Heart right ventricle (tissue), 16 donors: ENCODE data around the gene FGFR4. TPM values are rescaled to one million over a fixed set of nuclear protein-coding genes. Genes with fewer than 3 reads are reported as not detected.

ENCODE experiments used
- ATAC-seq, 8 donors: fragments of 200-7000 bp; cut with Tn5 transposase; one replicate each; pipeline ENCODE4 v1.9.1; 2020; ENCODE audit warnings: mild to moderate bottlenecking in 8 of 8, moderate library complexity in 8 of 8, moderate number of reproducible peaks in 1 of 8
- DNase-seq, 2 donors: peaks; one replicate each; pipeline ENCODE4 v3.0.0-alpha.2; 2020
- H3K27ac ChIP-seq, 10 donors: fragments of 200-600 bp; sonication (generic) in 2 of 10; one replicate each; pipeline versions ENCODE4 v1.5.0 to v1.8.0; 2020 to 2022; ENCODE audit warnings: mild to moderate bottlenecking in 3 of 10
- H3K27me3 ChIP-seq, 7 donors: fragments of 200-600 bp; one replicate each; pipeline ENCODE4 v1.8.0; 2021 to 2022; ENCODE audit warnings: mild to moderate bottlenecking in 2 of 7
- H3K36me3 ChIP-seq, 9 donors: fragments of 200-600 bp; sonication (generic) in 1 of 9; one replicate each; pipeline versions ENCODE4 v1.5.0 to v1.8.0; 2020 to 2022; ENCODE audit warnings: mild to moderate bottlenecking in 2 of 9
- H3K4me1 ChIP-seq, 9 donors: fragments of 200-600 bp; sonication (generic) in 1 of 9; one replicate each; pipeline versions ENCODE4 v1.5.0 to v1.8.0; 2020 to 2022; ENCODE audit warnings: mild to moderate bottlenecking in 4 of 9
- H3K4me3 ChIP-seq, 10 donors: fragments of 200-600 bp; sonication (generic) in 2 of 10; one replicate each; pipeline versions ENCODE4 v1.5.0 to v1.8.0; 2020 to 2022; ENCODE audit warnings: mild to moderate bottlenecking in 7 of 10, moderate library complexity in 2 of 10
- H3K9me3 ChIP-seq, 11 donors: fragments of 200-600 bp in 10 of 11; sonication (generic) in 2 of 11; one replicate each; pipeline versions ENCODE4 v1.5.0 to v1.8.0; 2013 to 2022; ENCODE audit warnings: mild to moderate bottlenecking in 2 of 11, control low read depth in 1 of 11, moderate library complexity in 1 of 11
- CTCF ChIP-seq, 9 donors: fragments of 200-600 bp; sonication (generic) in 2 of 9; IDR thresholded peaks; one replicate each; pipeline versions ENCODE4 v1.5.0 to v1.8.0; 2021 to 2022; ENCODE audit warnings: antibody characterized with exemption in 9 of 9, mild to moderate bottlenecking in 5 of 9, moderate library complexity in 1 of 9
- WGBS, 2 donors: extraction: QIAGEN DNeasy Blood & Tissue Kit; methylation state at CpG; one replicate each; pipeline ENCODE4 v1.1.7; 2013; ENCODE audit warnings: inconsistent platforms in 1 of 2; 5-methylcytosine and 5-hydroxymethylcytosine counted together
- intact Hi-C, 10 donors: fragments of 100-400 bp; cut with DNase I; formaldehyde crosslinking; loops; one replicate each; pipeline versions ENCODE4 v1.11.1 to v1.14.2; 2022
- polyA plus RNA-seq, 2 donors: library from polyadenylated mRNA; stranded (reverse); fragments of 200-250 nt; gene quantifications; one replicate each; pipeline ENCODE4 v1.2.3, GENCODE V29; 2013
- total RNA-seq, 10 donors: library from RNA; stranded (reverse); fragmentation: NEBNext Ultra II Directional in 3 of 10; extraction: Animal tissue kit (Norgen Biotek cat#: 25700) in 3 of 10; gene quantifications; one replicate each; pipeline versions ENCODE4 v1.2.1 to v1.2.4, GENCODE V29; 2021 to 2023
- donor health status: Arrhythmogenic right ventricular cardiomyopathy.
- donor health status: ischemic (EF 13 %, LVEDD 7.1; RV severe dilation, severe dysfunction).
- donor health status: healthy with polysubstance abuse.
- donor health status: DM: no; HTN: yes; CAD: no.
- donor health status: DM: no; HTN: no; CAD: no.
- donor health status: ischemic (EF 25% LVEDD 6.9; RV normal size, moderate dysfunction).
- donor health status: ischemic (EF 25% LVEDD 5.7; RV mildly dilated, moderate dysfunction).
- donor health status: healthy.
- donor health status: DM: yes; HTN: yes; CAD: no.
- donor health status: Ischemic cardiomyopathy.
- donor health status: ischemic (EF 35%, LVEDD 5.7; RV mildly dilated, moderate dysfunction).
- donor health status: nonischemic (EF 11% LVEDD 7.7; RV severe dilation, severe dysfunction).
- donor health status: DM: yes; HTN: yes; CAD: no.
- donor health status: PGD.
- donor health status: ischemic (EF 29% LVEDD 5.4; RV normal size, mild dysfunction).
- donor health status: nonischemic (EF 23%, LVEDD 6.1; RV moderate dilation, normal function).

Gene FGFR4
- total and polyA plus RNA-seq, 12 donors: 0.25 to 2.7 (median 0.53) TPM; not detected in 1

GRCh38 chr5:177099422-177100093 lies 12.8 kb downstream of the FGFR4 start:
- Histone ChIP-seq H3K27ac (no peak overlapping the region), H3K36me3 (no peaks in the 10 kb centered on the region), H3K9me3 (no peaks in the 10 kb centered on the region), H3K4me3 (no peak overlapping the region), H3K27me3 (peaks cover 0 to 21% (median 8%) of the 10 kb centered on the region in 7 donors), H3K4me1 (peaks cover 7 to 29% (median 12%) of the 10 kb centered on the region in 9 donors)
- 77 to 81% methylated on average over 13 of the region's 13 CpGs for WGBS, 2 donors
- ATAC-seq (no peak), DNase-seq (no peak)
- intact Hi-C loops: loop anchor here in 1 of 10 donors (10.0 kb wide), 1 partner anchor 435 kb away; no protein-coding TSS in a partner anchor
- TF ChIP-seq CTCF (IDR thresholded peaks at IDR 0.05): no peak

- Histone ChIP-seq H3K27me3 (peaks cover 0 to 21% (median 8%) of the 10 kb centered on the region in 7 donors), H3K27ac (no peak overlapping the region), H3K9me3 (no peaks in the 10 kb centered on the region), H3K36me3 (no peaks in the 10 kb centered on the region), H3K4me3 (no peak overlapping the region), H3K4me1 (peaks cover 0 to 17% (median under 1%) of the 10 kb centered on the region in 9 donors)
- TF ChIP-seq CTCF (IDR thresholded peaks at IDR 0.05): no peak
- no peak for DNase-seq
- WGBS, 2 donors: 66 to 75% methylated on average over 6 of the region's 6 CpGs
- intact Hi-C loops: loop anchor here in 1 of 10 donors (10.0 kb wide), 1 partner anchor 436 kb away; no protein-coding TSS in a partner anchor
- no peak for ATAC-seq
Observed at GRCh38 chr5:177100714-177101121, 14.0 kb downstream of the FGFR4 start.

- no peak for DNase-seq
- TF ChIP-seq CTCF (IDR thresholded peaks at IDR 0.05): no peak
- intact Hi-C loops: loop anchor here in 1 of 10 donors (10.0 kb wide), 1 partner anchor 439 kb away; no protein-coding TSS in a partner anchor
- Histone ChIP-seq H3K9me3 (no peaks in the 10 kb centered on the region), H3K36me3 (no peaks in the 10 kb centered on the region), H3K27me3 (peaks cover 0 to 21% (median 8%) of the 10 kb centered on the region in 7 donors), H3K4me3 (no peak overlapping the region), H3K4me1 (peaks cover 0 to 3% (median 0%) of the 10 kb centered on the region in 9 donors), H3K27ac (no peak overlapping the region)
- no peak for ATAC-seq
- 56 to 59% methylated on average over 9 of the region's 9 CpGs for WGBS, 2 donors
Observed at GRCh38 chr5:177103523-177104253, 17.0 kb downstream of the FGFR4 start.

GRCh38 chr5:177105691-177106476 lies 19.2 kb downstream of the FGFR4 start:
- Histone ChIP-seq H3K9me3 (no peaks in the 10 kb centered on the region), H3K4me3 (no peak overlapping the region), H3K27ac (no peak overlapping the region), H3K36me3 (no peaks in the 10 kb centered on the region), H3K4me1 (peaks cover 0 to 9% (median 0%) of the 10 kb centered on the region in 9 donors), H3K27me3 (peaks cover 0 to 21% (median 8%) of the 10 kb centered on the region in 7 donors)
- WGBS, 2 donors: 75 to 78% methylated on average over 24 of the region's 24 CpGs
- DNase-seq: no peak
- no peak for ATAC-seq
- intact Hi-C loops: loop anchor here in 2 of 10 donors (5.0 to 10.0 kb wide), 2 partner anchors 439 to 441 kb away; no protein-coding TSS in a partner anchor
- no peak for TF ChIP-seq CTCF (IDR thresholded peaks at IDR 0.05)
